KMS-11 (cell line): ENCODE results near the gene FGGY.

Experiments used
- H2AFZ ChIP-seq: fragments of 200-600 bp; sonication (generic); 2 replicates; pipeline ENCODE4 v1.6.1; 2016; ENCODE audit warnings: antibody characterized with exemption, mixed run types, low read depth
- H3K27ac ChIP-seq: fragments of 200-600 bp; sonication (generic); 2 replicates; pipeline ENCODE4 v1.6.1; 2016; ENCODE audit warnings: mild to moderate bottlenecking, mixed run types
- H3K27me3 ChIP-seq: fragments of 200-600 bp; sonication (generic); 2 replicates; pipeline ENCODE4 v1.6.1; 2017; ENCODE audit warnings: mild to moderate bottlenecking, low read depth, mixed run types, moderate library complexity; ENCODE audit not compliant: insufficient read depth
- H3K36me3 ChIP-seq: fragments of 200-600 bp; sonication (generic); 2 replicates; pipeline ENCODE4 v1.6.1; 2017; ENCODE audit warnings: mild to moderate bottlenecking, mixed run types; ENCODE audit not compliant: insufficient read depth
- H3K4me1 ChIP-seq: fragments of 200-600 bp; sonication (generic); 2 replicates; pipeline ENCODE4 v1.6.1; 2016; ENCODE audit warnings: mild to moderate bottlenecking, low read depth, mixed run types; ENCODE audit not compliant: poor library complexity, severe bottlenecking
- H3K4me2 ChIP-seq: fragments of 200-600 bp; sonication (generic); 2 replicates; pipeline ENCODE4 v1.7.0; 2016; ENCODE audit warnings: mild to moderate bottlenecking, mixed run types
- H3K4me3 ChIP-seq: fragments of 200-600 bp; sonication (generic); IDR thresholded peaks from 2 replicates; pipeline ENCODE4 v1.6.1; 2017; ENCODE audit warnings: low read depth, low read length, mixed read lengths; ENCODE audit not compliant: insufficient read depth
- H3K79me2 ChIP-seq: fragments of 200-600 bp; sonication (generic); 2 replicates; pipeline ENCODE4 v1.6.1; 2016; ENCODE audit warnings: low read depth, mixed run types; ENCODE audit not compliant: insufficient read depth
- H3K9ac ChIP-seq: fragments of 200-600 bp; sonication (generic); 2 replicates; pipeline ENCODE4 v1.6.1; 2016; ENCODE audit warnings: mild to moderate bottlenecking, mixed run types
- H4K20me1 ChIP-seq: fragments of 200-600 bp; sonication (generic); 2 replicates; pipeline ENCODE4 v1.6.1; 2016; ENCODE audit warnings: mild to moderate bottlenecking, mixed run types; ENCODE audit not compliant: insufficient read depth
- TF ChIP-seq, protein P1 (sequence below): fragments of 200-600 bp; sonication (generic); conservative IDR thresholded peaks from 2 replicates; pipeline ENCODE4 v1.6.1; 2017; ENCODE audit warnings: low read depth, mild to moderate bottlenecking, antibody characterized with exemption, low read length, moderate library complexity, mixed read lengths

The FGGY gene

DNA sequence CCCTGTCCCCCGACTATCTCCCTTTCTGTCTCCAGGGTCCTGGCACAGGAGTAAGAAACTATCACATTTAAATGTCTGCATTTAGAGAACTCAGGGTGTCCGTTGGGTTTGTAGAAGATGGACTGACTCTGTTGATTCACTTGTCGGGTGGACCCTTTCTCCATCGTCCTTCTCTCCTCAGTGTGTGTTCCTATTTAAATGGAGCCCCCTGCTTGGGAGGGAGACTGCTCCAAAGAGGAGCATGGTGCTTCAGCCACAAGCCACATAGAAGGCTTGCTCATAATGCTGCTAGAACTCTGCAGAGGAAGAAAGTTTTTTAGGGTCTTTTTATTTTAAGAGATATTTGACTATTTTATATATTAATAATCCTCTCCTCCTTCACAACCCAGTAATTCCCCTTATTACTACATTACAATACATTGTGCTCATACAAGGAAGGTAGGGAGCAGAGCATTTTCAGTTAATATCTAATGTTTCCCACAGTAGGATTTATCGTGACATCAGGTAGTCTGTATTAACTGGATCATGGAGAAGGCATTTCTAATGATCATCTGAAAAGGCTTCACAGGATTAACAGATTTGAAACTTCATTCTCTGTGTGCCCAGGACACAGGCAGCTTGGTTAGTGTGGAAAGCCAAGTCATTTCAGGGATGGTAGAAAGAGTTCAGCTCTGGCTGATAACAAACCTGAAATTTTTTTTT lies 13.8 kb downstream of the FGGY start:
- no peaks in the 10 kb centered on the region for H4K20me1 ChIP-seq
- TF ChIP-seq, protein P1, sequence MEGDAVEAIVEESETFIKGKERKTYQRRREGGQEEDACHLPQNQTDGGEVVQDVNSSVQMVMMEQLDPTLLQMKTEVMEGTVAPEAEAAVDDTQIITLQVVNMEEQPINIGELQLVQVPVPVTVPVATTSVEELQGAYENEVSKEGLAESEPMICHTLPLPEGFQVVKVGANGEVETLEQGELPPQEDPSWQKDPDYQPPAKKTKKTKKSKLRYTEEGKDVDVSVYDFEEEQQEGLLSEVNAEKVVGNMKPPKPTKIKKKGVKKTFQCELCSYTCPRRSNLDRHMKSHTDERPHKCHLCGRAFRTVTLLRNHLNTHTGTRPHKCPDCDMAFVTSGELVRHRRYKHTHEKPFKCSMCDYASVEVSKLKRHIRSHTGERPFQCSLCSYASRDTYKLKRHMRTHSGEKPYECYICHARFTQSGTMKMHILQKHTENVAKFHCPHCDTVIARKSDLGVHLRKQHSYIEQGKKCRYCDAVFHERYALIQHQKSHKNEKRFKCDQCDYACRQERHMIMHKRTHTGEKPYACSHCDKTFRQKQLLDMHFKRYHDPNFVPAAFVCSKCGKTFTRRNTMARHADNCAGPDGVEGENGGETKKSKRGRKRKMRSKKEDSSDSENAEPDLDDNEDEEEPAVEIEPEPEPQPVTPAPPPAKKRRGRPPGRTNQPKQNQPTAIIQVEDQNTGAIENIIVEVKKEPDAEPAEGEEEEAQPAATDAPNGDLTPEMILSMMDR = no peak
- no peaks in the 10 kb centered on the region for H3K4me1 ChIP-seq
- no peak overlapping the region for H3K27ac ChIP-seq
- H3K4me2 ChIP-seq = no peak overlapping the region
- H3K4me3 ChIP-seq = no peak overlapping the region
- no peaks in the 10 kb centered on the region for H3K27me3 ChIP-seq
- no peak overlapping the region for H2AFZ ChIP-seq
- H3K9ac ChIP-seq = no peak overlapping the region
- no peaks in the 10 kb centered on the region for H3K36me3 ChIP-seq
- H3K79me2 ChIP-seq = no peaks in the 10 kb centered on the region

DNA sequence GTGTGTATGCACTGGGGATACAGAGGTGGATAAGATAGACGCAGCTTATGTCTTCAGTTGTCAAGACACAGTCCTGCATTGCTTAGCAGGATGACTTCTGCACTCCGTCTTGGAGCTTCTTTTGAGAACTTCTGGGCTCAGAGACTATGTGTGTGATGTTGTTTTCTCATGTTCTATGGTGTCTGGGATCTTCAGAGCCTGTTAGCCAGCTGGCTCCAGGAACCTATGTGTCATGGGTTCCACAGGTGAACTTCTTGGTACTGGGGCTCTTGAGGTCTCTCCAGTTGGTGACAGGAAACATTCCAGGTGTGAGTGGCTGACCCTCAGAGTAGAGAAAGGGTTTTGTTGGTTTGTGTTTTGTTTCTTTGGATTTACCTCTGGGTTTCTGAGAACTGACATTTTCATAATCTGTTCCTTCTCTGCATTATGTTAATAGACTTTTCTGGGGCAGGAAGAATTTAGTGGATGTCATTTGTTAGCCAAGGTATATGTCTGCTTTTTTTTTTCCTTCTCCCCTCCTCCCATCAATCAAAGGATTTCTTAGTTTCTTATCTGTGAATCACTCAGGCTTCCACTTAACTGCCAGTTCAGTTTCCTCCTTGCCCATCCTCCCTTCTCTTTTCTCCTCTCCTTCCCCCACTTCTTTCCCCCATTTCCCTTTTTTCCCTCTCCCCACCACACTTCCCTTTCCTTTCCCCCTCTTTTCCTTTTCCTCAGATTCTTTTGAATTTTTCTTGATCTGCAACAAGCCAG lies 18.1 kb downstream of the FGGY start:
- Histone ChIP-seq H3K27me3 (no peaks in the 10 kb centered on the region), H3K9ac (no peak overlapping the region), H3K4me3 (no peak overlapping the region), H4K20me1 (no peaks in the 10 kb centered on the region), H3K4me1 (no peaks in the 10 kb centered on the region), H2AFZ (no peak overlapping the region), H3K79me2 (no peaks in the 10 kb centered on the region), H3K4me2 (no peak overlapping the region), H3K27ac (no peak overlapping the region), H3K36me3 (no peaks in the 10 kb centered on the region)
- TF ChIP-seq, protein P1 = no peak

DNA sequence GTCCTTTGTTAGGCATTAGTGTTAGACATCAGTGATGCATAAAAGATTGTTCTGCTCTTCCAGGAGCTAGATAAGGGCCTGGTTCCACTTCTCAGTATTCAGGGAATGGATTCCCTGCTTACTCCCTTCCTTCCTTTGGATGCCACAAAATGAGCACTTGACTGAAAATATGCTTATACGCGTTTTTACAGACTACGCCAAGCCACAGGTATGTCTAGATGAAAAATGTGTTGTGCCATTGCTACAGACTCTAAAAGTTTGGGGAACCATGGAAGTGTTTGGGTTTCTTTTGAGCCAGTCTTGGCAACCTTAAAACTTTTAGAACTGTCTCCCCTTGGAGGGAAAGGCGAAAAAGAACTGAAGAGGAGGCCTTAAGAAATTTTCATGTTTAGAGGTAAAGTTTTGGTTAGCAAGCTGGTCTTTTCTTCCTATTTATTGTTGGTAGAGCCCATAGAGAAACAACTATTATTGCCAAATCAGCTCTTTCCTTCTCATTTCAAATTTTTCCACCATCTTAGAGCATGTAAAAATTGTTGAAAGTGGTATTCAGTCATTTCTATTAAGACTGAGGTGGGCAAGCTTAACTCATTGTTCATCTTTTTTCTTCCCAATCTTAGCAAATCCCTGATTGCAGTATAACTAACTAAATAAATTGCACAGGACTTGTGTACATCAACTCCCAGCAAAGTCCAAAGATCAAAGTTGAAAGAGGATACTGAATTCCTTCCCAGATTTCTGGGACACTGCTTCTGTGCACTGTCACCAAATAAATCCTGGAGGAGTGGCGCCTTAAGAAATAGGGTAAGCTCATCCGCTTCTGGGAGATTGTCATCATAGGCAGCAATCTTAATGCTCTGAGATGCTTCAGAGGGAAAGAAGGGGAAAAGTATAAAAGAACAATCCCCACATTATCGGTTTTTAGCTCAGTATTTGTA lies 18.9 kb downstream of the FGGY start:
- Histone ChIP-seq H3K4me2 (no peak overlapping the region), H3K27ac (no peak overlapping the region), H3K79me2 (no peaks in the 10 kb centered on the region), H2AFZ (no peak overlapping the region), H3K27me3 (no peaks in the 10 kb centered on the region), H3K4me3 (no peak overlapping the region), H3K36me3 (no peaks in the 10 kb centered on the region), H3K4me1 (no peaks in the 10 kb centered on the region), H3K9ac (no peak overlapping the region), H4K20me1 (no peaks in the 10 kb centered on the region)
- TF ChIP-seq, protein P1 = no peak

DNA sequence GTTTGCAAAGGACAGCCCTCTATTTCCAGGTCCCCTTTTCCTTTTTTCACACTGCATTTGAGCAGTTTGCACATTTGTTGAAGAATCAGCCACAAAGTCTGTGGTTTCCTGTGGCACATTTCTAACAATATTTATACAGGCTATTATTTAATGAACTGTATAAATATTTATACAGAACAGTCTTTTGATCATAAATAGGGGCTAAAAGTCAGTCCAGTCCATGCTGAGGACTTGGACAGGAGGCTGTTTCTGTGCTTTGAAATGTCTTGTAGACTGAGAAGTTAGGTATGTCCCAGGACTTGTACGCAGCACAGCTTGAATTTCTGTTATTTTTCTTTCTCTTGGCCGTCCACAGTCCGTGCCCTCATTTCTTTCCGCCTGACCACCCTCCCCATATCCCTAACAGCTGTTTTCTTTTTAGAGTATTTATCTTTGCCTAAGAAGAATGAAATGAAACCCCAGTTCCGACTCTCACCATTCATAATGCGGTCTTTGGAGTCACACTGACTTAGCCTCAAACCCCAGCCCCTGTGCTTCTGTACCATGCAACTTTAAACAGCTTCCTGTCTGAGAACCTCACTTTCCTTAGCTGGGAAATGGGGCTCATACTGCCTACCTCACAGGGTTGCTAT lies 19.7 kb downstream of the FGGY start:
- no peaks in the 10 kb centered on the region for H3K4me1 ChIP-seq
- H2AFZ ChIP-seq = no peak overlapping the region
- H3K79me2 ChIP-seq = no peaks in the 10 kb centered on the region
- no peaks in the 10 kb centered on the region for H3K36me3 ChIP-seq
- no peak overlapping the region for H3K4me3 ChIP-seq
- H3K27ac ChIP-seq = no peak overlapping the region
- H3K9ac ChIP-seq = no peak overlapping the region
- no peaks in the 10 kb centered on the region for H3K27me3 ChIP-seq
- H4K20me1 ChIP-seq = no peaks in the 10 kb centered on the region
- TF ChIP-seq, protein P1 = no peak
- no peak overlapping the region for H3K4me2 ChIP-seq
